Suprapubic skin (tissue), 4 donors: ENCODE data around the gene ALDH1L1. TPM values are rescaled to one million over a fixed set of nuclear protein-coding genes. Genes with fewer than 3 reads are reported as not detected.

Experiments used
- DNase-seq, 2 donors: peaks; one replicate each; pipeline ENCODE4 v3.0.0-alpha.2; 2019; ENCODE audit warnings: low spot score in 2 of 2
- H3K27ac ChIP-seq: fragments of 200-600 bp; sonication (generic); one replicate; pipeline ENCODE4 v1.5.1; 2019
- H3K27me3 ChIP-seq: fragments of 200-600 bp; sonication (generic); one replicate; pipeline ENCODE4 v1.5.1; 2019
- H3K36me3 ChIP-seq: fragments of 200-600 bp; sonication (generic); one replicate; pipeline ENCODE4 v1.5.1; 2019
- H3K4me1 ChIP-seq: fragments of 200-600 bp; sonication (generic); one replicate; pipeline ENCODE4 v1.5.1; 2019
- H3K4me3 ChIP-seq: fragments of 200-600 bp; sonication (generic); one replicate; pipeline ENCODE4 v1.5.1; 2019; ENCODE audit warnings: mild to moderate bottlenecking
- H3K9me3 ChIP-seq: fragments of 200-600 bp; sonication (generic); one replicate; pipeline ENCODE4 v1.5.1; 2019
- EP300 ChIP-seq: sonication (generic); formaldehyde crosslinking; IDR thresholded peaks from one replicate; pipeline ENCODE4 v1.6.1; 2017; ENCODE audit warnings: antibody characterized with exemption
- POLR2A ChIP-seq, 2 donors: fragments of 450-650 bp; IDR thresholded peaks; one replicate each; pipeline ENCODE4 v1.6.1; 2017; ENCODE audit warnings: antibody characterized with exemption in 2 of 2, mild to moderate bottlenecking in 2 of 2, moderate library complexity in 2 of 2
- POLR2AphosphoS5 ChIP-seq, 3 donors: sonication (generic); formaldehyde crosslinking; IDR thresholded peaks; one replicate each; pipeline ENCODE4 v1.6.1; 2017; ENCODE audit warnings: antibody characterized with exemption in 3 of 3
- WGBS: methylation state at CpG from one replicate; pipeline ENCODE4 v1.1.5; 2018; 5-methylcytosine and 5-hydroxymethylcytosine counted together
- total RNA-seq, 4 donors: library from RNA; depleted of rRNA; stranded (reverse); fragments of >200 nt; gene quantifications; one replicate each; pipeline ENCODE4 v1.1.0, GENCODE V29; 2016
- TF ChIP-seq, protein P1 (sequence below), 2 donors: fragments of 200-600 bp in 1 of 2; fragments of 450-650 bp in 1 of 2; sonication (generic) in 1 of 2; IDR thresholded peaks; one replicate each; pipeline ENCODE4 v1.5.1; 2016 to 2019; ENCODE audit warnings: antibody characterized with exemption in 2 of 2, mild to moderate bottlenecking in 1 of 2, moderate library complexity in 1 of 2

ALDH1L1 gene
- total RNA-seq, 4 donors from 2014 or later: 5.1 to 8.5 (median 7.4) TPM

DNA sequence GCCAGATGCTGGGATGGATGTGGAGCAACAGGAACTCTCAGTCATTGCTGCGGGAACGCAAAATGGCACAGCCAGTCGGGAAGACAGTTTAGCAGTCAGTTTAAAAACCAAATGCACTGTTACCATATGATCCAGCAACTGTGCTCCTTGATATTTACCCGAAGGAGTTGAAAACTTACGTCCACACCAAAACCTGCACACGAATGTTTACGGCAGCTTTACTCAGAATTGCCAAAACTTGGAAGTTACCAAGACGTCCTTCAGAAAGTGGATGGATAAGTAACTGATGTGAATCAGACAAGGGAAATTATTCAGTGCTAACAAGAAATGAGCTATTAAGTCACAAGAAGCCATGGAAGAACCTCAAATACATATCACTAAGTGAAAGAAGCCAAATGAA, 60.4 kb downstream of the ALDH1L1 start:
- H3K27ac ChIP-seq: no peak overlapping the region
- 87% methylated on average over 8 of the region's 8 CpGs for WGBS

DNA sequence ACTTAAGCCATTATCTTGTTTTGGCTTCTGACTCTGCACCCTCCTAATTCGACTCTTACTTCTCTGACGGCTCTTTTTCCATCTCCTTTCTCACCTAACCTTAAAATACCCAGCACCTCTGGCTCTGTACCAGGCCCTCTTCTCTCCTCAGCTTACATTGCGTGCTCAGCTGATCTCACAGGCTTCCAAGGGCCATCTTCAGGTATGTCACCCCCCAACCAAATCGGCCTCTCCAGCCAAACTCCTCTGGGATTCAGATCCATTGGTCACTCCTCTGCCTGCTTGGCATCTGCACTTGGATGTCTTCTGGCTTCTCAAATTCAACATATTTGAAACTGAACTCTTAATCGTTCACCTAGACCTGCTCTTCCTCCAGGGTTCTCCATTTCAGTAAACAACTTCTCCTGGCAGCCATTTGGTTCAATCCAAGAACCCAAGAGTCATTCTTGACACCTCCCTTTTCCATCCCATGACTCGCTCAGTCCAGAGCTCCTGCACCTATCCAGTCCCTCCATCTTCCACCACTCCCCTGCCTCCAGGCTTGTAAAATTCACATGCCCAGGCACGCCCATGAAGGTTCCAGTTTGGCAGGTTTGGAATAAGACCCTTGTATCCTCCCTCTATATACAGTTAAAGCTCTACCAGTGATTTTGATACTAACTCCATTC, 61.2 kb downstream of the ALDH1L1 start:
- peak; percentile 10 to 65 for DNase-seq
- Histone ChIP-seq H3K27me3 (no peaks in the 10 kb centered on the region), H3K27ac (no peak overlapping the region), H3K4me1 (no peaks in the 10 kb centered on the region), H3K36me3 (no peaks in the 10 kb centered on the region), H3K9me3 (no peaks in the 10 kb centered on the region), H3K4me3 (no peak overlapping the region)
- 88% methylated on average over 7 of the region's 7 CpGs for WGBS
- TF ChIP-seq, protein P1, sequence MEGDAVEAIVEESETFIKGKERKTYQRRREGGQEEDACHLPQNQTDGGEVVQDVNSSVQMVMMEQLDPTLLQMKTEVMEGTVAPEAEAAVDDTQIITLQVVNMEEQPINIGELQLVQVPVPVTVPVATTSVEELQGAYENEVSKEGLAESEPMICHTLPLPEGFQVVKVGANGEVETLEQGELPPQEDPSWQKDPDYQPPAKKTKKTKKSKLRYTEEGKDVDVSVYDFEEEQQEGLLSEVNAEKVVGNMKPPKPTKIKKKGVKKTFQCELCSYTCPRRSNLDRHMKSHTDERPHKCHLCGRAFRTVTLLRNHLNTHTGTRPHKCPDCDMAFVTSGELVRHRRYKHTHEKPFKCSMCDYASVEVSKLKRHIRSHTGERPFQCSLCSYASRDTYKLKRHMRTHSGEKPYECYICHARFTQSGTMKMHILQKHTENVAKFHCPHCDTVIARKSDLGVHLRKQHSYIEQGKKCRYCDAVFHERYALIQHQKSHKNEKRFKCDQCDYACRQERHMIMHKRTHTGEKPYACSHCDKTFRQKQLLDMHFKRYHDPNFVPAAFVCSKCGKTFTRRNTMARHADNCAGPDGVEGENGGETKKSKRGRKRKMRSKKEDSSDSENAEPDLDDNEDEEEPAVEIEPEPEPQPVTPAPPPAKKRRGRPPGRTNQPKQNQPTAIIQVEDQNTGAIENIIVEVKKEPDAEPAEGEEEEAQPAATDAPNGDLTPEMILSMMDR (IDR thresholded peaks at IDR 0.05): no peak
- no peak for TF ChIP-seq POLR2AphosphoS5 (IDR thresholded peaks at IDR 0.05)
- TF ChIP-seq EP300: no peak
- TF ChIP-seq POLR2A (IDR thresholded peaks at IDR 0.05): no peak

More for the DNA sequence above, 60.4 kb downstream of the ALDH1L1 start:
- Histone ChIP-seq H3K9me3 (no peaks in the 10 kb centered on the region), H3K27me3 (no peaks in the 10 kb centered on the region), H3K4me3 (no peak overlapping the region), H3K36me3 (no peaks in the 10 kb centered on the region), H3K4me1 (no peaks in the 10 kb centered on the region)
- no peak for TF ChIP-seq EP300
- no peak for TF ChIP-seq POLR2A (IDR thresholded peaks at IDR 0.05)
- TF ChIP-seq, protein P1 (IDR thresholded peaks at IDR 0.05): no peak
- no peak for TF ChIP-seq POLR2AphosphoS5 (IDR thresholded peaks at IDR 0.05)
- no peak for DNase-seq

DNA sequence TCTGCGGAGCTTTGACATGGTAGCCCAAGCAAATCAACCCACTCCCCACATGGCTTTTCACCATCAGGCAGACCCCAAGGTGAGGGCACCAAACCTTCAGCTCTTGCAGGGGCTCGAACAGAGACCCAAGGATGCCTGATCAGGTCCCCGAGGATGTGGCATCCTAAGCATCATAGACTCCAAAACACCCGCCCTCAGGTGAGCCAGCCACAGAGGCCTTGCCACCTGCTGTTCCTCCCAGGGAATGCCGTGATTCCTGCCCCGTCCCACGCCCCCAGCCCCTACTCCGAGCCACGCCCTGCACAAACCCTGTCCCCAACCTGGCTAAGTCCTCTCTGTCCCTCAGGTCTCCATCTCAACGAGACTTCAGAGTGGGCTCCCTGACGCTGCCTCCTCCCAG, 61.8 kb downstream of the ALDH1L1 start:
- H3K27ac ChIP-seq: no peak overlapping the region
- peak; percentile 47 to 53 for DNase-seq
- no peaks in the 10 kb centered on the region for H3K27me3 ChIP-seq
- no peak overlapping the region for H3K4me3 ChIP-seq
- TF ChIP-seq EP300 (no peak), POLR2AphosphoS5 (IDR thresholded peaks at IDR 0.05) (no peak), POLR2A (IDR thresholded peaks at IDR 0.05) (no peak)
- TF ChIP-seq, protein P1 (IDR thresholded peaks at IDR 0.05): no peak
- H3K9me3 ChIP-seq: no peaks in the 10 kb centered on the region
- no peaks in the 10 kb centered on the region for H3K4me1 ChIP-seq
- H3K36me3 ChIP-seq: no peaks in the 10 kb centered on the region
- WGBS: 91% methylated on average over 10 of the region's 11 CpGs

DNA sequence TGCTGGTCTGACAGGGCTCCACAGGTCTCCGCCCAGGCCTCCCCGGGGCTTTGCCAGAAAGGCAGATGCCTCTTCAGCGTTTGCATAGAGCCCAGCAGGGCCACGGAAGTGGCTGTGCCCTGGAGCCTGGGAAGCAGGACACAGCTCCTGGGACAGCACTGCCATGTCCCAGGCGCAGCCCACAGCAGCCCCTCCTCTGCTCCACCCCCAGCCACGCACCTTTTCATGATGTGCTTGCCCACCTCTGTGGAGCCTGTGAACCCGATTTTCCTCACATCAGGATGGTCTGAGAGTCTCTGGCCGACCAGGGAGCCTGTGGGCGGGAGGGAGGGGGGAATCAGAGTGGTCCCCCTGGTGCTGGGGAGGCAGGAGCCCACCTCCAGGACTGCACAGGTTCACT, 62.6 kb downstream of the ALDH1L1 start:
- no peaks in the 10 kb centered on the region for H3K36me3 ChIP-seq
- TF ChIP-seq POLR2AphosphoS5 (IDR thresholded peaks at IDR 0.05): no peak
- TF ChIP-seq EP300: no peak
- no peak for TF ChIP-seq POLR2A (IDR thresholded peaks at IDR 0.05)
- TF ChIP-seq, protein P1 (IDR thresholded peaks at IDR 0.05): no peak
- peak; percentile 32 to 43 for DNase-seq
- no peak overlapping the region for H3K27ac ChIP-seq
- WGBS: 79% methylated on average over 9 of the region's 9 CpGs
- H3K9me3 ChIP-seq: no peaks in the 10 kb centered on the region
- no peaks in the 10 kb centered on the region for H3K4me1 ChIP-seq
- no peak overlapping the region for H3K4me3 ChIP-seq
- H3K27me3 ChIP-seq: no peaks in the 10 kb centered on the region

DNA sequence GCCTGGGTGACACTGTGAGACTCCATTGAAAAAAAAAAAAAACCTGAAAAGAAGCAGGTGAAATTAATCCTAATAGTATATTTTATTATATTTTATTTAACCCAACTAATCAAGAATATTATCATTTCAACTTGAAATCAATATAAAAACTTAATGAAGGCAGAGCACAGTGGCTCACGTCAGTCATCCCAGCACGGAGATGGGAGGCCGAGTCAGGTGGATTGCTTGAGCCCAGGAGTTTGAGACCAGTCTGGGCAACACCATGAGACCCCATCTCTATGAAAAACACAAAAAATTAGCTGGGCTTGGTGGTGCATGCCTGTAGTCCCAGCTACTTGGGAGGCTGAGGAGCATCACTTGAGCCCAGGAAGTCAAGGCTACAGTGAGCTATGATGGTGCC, 63.2 kb downstream of the ALDH1L1 start:
- WGBS: 86% methylated on average over 3 of the region's 3 CpGs
- Histone ChIP-seq H3K36me3 (no peaks in the 10 kb centered on the region), H3K27me3 (no peaks in the 10 kb centered on the region), H3K4me1 (no peaks in the 10 kb centered on the region), H3K27ac (no peak overlapping the region), H3K9me3 (no peaks in the 10 kb centered on the region), H3K4me3 (no peak overlapping the region)
- TF ChIP-seq POLR2AphosphoS5 (IDR thresholded peaks at IDR 0.05): no peak
- TF ChIP-seq EP300: no peak
- TF ChIP-seq POLR2A (IDR thresholded peaks at IDR 0.05): no peak
- TF ChIP-seq, protein P1 (IDR thresholded peaks at IDR 0.05): no peak
- peak in 1 of 2 donors; percentile 5 for DNase-seq
